Glutamatergic neuron (in vitro differentiated cells): ENCODE results near the gene NUP62CL. TPM values are rescaled to one million over a fixed set of nuclear protein-coding genes. Genes with fewer than 3 reads are reported as not detected.
A peak's percentile ranks its signal among the peaks of the same experiment; 100 is the strongest.
"Not testable (repeated sequence)": the region's sequence is repeated elsewhere in the genome, so short reads cannot be mapped to it uniquely, and the experiment has no call there.

Experiments
- DNase-seq: peaks from one replicate; pipeline ENCODE4 v3.0.0; 2022
- H3K27ac Mint-ChIP-seq: one replicate; pipeline ENCODE4 v1.8.0; 2020; ENCODE audit warnings: mild to moderate bottlenecking, mixed read lengths, inconsistent platforms; ENCODE audit not compliant: unreplicated experiment
- H3K27me3 Mint-ChIP-seq: one replicate; pipeline ENCODE4 v1.8.0; 2020; ENCODE audit warnings: mild to moderate bottlenecking, moderate library complexity, mixed read lengths, inconsistent platforms; ENCODE audit not compliant: unreplicated experiment
- H3K36me3 Mint-ChIP-seq: one replicate; pipeline ENCODE4 v1.8.0; 2020; ENCODE audit warnings: mild to moderate bottlenecking, mixed read lengths, inconsistent platforms; ENCODE audit not compliant: unreplicated experiment
- H3K4me1 Mint-ChIP-seq: one replicate; pipeline ENCODE4 v1.8.0; 2020; ENCODE audit warnings: mild to moderate bottlenecking, low read depth, mixed read lengths, inconsistent platforms; ENCODE audit not compliant: unreplicated experiment
- H3K4me3 Mint-ChIP-seq: one replicate; pipeline ENCODE4 v1.8.0; 2020; ENCODE audit warnings: mild to moderate bottlenecking, mixed read lengths, inconsistent platforms; ENCODE audit not compliant: unreplicated experiment
- H3K9me3 Mint-ChIP-seq: one replicate; pipeline ENCODE4 v1.8.0; 2020; ENCODE audit warnings: mild to moderate bottlenecking, moderate library complexity, mixed read lengths, inconsistent platforms; ENCODE audit not compliant: unreplicated experiment
- total RNA-seq: library from RNA; stranded (reverse); fragmentation: NEBNext Ultra II Directional; extraction: Animal tissue kit (Norgen Biotek cat#: 25700); gene quantifications from one replicate; pipeline ENCODE4 v1.2.1, GENCODE V29; 2021; ENCODE audit not compliant: unreplicated experiment
- TF ChIP-seq, protein P1 (sequence below): fragments of 200-600 bp; sonication (generic); IDR thresholded peaks from one replicate; pipeline ENCODE4 v1.5.0; 2021; ENCODE audit not compliant: partially characterized antibody, unreplicated experiment

Gene NUP62CL
- total RNA-seq, 1 donor from 2014 or later: 1.6 TPM

DNA sequence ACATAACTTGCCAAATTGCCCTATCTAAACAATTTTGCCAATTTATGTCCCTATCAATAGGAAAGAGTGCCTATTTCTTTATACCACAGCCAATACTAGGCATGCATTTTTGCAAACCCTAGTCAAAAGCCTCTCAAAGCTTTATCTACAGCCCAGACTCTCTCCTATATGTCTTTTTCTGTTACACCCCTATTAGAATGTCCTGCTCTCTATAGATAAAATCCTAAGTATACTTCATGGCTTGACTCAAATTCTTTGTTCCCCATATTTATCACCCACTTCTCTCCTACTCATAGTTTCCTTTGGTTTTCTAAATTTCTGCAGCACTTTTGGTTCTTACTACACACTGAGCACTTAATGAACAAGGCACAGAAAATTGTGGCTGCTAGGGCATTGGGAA lies 38.0 kb downstream of the NUP62CL start:
- Mint-ChIP-seq H3K36me3 (no peaks in the 10 kb centered on the region), H3K9me3 (peaks cover 2% of the 10 kb centered on the region), H3K27me3 (no peaks in the 10 kb centered on the region), H3K4me3 (no peak overlapping the region), H3K4me1 (no peaks in the 10 kb centered on the region), H3K27ac (no peak overlapping the region)
- TF ChIP-seq, protein P1, sequence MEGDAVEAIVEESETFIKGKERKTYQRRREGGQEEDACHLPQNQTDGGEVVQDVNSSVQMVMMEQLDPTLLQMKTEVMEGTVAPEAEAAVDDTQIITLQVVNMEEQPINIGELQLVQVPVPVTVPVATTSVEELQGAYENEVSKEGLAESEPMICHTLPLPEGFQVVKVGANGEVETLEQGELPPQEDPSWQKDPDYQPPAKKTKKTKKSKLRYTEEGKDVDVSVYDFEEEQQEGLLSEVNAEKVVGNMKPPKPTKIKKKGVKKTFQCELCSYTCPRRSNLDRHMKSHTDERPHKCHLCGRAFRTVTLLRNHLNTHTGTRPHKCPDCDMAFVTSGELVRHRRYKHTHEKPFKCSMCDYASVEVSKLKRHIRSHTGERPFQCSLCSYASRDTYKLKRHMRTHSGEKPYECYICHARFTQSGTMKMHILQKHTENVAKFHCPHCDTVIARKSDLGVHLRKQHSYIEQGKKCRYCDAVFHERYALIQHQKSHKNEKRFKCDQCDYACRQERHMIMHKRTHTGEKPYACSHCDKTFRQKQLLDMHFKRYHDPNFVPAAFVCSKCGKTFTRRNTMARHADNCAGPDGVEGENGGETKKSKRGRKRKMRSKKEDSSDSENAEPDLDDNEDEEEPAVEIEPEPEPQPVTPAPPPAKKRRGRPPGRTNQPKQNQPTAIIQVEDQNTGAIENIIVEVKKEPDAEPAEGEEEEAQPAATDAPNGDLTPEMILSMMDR: no peak
- DNase-seq: no peak

DNA sequence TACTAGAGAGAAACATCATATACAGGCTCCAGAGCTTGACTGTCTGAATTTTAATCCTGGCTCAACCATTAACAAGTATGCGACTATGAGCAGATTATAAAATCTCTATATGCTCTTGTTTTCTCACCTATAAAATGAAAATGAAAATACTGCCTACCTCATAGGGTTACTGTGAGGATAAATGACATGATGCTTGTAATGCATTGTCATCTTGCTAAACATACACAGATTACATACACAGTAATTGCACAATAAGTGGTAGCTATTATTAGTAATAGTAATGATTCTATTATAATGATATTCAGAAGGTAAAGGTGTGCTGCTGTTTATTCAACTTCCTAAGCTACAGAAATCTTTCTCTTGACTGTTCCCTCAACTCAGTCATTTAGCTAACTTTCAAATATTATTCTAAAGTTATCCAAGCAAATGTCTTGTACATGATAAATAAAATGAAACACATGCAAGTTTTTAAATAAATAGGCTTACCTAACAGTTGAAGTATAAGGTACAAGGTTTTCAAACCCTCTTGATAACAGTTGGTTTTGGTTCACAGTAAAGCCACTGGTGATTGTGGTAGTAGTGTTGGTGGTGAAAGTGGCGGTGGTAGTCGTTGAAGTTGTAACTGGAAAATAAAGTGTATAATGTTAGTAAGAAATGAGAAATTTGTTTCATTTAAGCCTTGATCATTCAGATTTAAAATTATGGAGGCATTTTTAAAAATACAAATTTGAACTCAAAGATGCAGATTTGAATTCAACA lies 38.9 kb downstream of the NUP62CL start:
- DNase-seq: no peak
- H3K36me3 Mint-ChIP-seq: no peaks in the 10 kb centered on the region
- H3K4me1 Mint-ChIP-seq: no peaks in the 10 kb centered on the region
- TF ChIP-seq, protein P1: no peak
- H3K9me3 Mint-ChIP-seq: peaks cover 2% of the 10 kb centered on the region
- no peak overlapping the region for H3K4me3 Mint-ChIP-seq
- no peaks in the 10 kb centered on the region for H3K27me3 Mint-ChIP-seq
- no peak overlapping the region for H3K27ac Mint-ChIP-seq

DNA sequence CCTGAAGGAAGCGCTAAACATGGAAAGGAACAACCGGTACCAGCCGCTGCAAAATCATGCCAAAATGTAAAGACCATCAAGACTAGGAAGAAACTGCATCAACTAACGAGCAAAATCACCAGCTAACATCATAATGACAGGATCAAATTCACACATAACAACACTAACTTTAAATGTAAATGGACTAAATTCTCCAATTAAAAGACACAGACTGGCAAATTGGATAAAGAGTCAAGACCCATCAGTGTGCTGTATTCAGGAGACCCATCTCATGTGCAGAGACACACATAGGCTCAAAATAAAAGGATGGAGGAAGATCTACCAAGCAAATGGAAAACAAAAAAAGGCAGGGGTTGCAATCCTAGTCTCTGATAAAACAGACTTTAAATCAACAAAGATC lies 48.6 kb downstream of the NUP62CL start:
- H3K36me3 Mint-ChIP-seq, H3K9me3 Mint-ChIP-seq, H3K4me3 Mint-ChIP-seq, H3K27ac Mint-ChIP-seq, H3K27me3 Mint-ChIP-seq, H3K4me1 Mint-ChIP-seq, DNase-seq: not testable (repeated sequence)

DNA sequence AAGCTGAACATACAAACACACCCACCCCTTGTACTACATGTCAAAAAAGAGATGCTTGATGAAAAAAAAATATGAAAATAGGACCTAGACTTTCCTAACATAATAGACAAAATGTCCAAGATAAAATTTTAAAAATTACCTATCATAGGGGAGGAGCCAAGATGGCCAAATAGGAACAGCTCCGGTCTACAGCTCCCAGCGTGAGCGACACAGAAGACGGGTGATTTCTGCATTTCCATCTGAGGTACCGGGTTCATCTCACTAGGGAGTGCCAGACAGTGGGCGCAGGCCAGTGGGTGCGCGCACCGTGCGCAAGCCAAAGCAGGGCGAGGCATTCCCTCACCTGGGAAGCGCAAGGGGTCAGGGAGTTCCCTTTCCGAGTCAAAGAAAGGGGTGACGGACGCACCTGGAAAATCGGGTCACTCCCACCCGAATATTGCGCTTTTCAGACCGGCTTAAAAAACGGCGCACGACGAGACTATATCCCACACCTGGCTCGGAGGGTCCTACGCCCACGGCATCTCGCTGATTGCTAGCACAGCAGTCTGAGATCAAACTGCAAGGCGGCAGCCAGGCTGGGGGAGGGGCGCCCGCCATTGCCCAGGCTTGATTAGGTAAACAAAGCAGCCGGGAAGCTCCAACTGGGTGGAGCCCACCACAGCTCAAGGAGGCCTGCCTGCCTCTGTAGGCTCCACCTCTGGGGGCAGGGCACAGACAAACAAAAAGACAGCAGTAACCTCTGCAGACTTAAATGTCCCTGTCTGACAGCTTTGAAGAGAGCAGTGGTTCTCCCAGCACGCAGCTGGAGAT lies 50.4 kb downstream of the NUP62CL start:
- not testable (repeated sequence) for H3K27ac Mint-ChIP-seq, H3K9me3 Mint-ChIP-seq, H3K36me3 Mint-ChIP-seq, H3K27me3 Mint-ChIP-seq, H3K4me1 Mint-ChIP-seq, DNase-seq
- H3K4me3 Mint-ChIP-seq: peak overlapping the region; percentile 70

DNA sequence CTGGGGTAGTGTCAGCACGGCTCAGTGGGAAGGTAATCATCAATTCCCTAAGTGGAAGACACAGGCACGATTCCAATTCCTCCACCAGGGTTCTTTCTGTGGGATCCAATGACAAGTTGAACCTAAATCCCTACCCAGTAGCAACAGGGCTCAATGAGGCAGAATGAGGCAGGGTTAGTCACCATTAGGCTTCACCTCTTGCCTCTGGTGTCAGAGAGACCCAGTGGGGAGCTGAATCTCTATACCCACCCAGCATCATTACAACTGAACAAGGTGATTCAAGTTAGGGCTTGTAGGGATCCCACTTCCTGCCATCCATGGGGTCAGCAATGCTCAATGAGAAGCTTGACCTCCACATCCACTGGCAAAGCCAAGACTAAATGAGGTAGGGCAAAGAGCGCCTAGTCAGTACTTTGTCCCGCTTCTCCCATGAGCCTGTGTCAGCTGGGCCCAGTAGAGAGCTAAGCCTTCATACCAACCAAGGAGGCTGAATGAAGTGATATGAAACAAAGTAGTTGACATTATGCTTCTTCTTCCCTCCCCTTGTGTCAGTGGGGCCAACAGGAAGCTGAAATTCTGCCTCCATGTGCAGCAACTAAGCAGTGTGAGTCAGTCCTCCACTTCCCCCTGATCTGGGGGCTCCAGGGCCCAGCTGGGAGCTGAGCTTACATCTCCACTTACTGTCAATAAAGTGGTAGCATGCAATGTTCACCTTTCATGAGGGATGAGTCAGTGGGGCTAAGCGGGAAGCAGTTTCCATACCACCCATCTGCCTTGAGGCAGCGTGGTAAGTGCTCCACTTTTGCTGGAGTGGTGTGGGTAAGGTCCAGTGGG lies 51.2 kb downstream of the NUP62CL start:
- Mint-ChIP-seq H3K27ac (no peak overlapping the region), H3K27me3 (no peaks in the 10 kb centered on the region), H3K4me1 (no peaks in the 10 kb centered on the region), H3K36me3 (no peaks in the 10 kb centered on the region), H3K4me3 (peak overlapping the region; percentile 70), H3K9me3 (peaks cover 3% of the 10 kb centered on the region)
- DNase-seq: no peak
- TF ChIP-seq, protein P1: no peak
